GM13977 (cell line): Measurements from ENCODE around the gene STPG3.

ENCODE experiments used
- DNase-seq: peaks from one replicate; pipeline ENCODE4 v3.0.0; 2012; ENCODE audit warnings: low spot score
- in situ Hi-C: fragments of 300-500 bp; cut with MboI; formaldehyde crosslinking; loops from one replicate; pipeline ENCODE4 v1.12.0; 2022; ENCODE audit warnings: low sequenced_read_pairs, low pct_unique_long_range_greater_than_20kb, mixed read lengths, inconsistent platforms; ENCODE audit not compliant: unreplicated experiment
- TF ChIP-seq, protein P1 (sequence below): IDR thresholded peaks from 2 replicates; pipeline ENCODE4 v1.5.1; 2012; ENCODE audit warnings: mild to moderate bottlenecking, control low read depth; ENCODE audit not compliant: insufficient read depth; ENCODE audit errors: extremely low read depth, missing control alignments

The STPG3 gene

GRCh38 chr9:137229903-137230704, 21.0 kb upstream of the STPG3 start:
- DNase-seq: no peak
- TF ChIP-seq, protein P1, sequence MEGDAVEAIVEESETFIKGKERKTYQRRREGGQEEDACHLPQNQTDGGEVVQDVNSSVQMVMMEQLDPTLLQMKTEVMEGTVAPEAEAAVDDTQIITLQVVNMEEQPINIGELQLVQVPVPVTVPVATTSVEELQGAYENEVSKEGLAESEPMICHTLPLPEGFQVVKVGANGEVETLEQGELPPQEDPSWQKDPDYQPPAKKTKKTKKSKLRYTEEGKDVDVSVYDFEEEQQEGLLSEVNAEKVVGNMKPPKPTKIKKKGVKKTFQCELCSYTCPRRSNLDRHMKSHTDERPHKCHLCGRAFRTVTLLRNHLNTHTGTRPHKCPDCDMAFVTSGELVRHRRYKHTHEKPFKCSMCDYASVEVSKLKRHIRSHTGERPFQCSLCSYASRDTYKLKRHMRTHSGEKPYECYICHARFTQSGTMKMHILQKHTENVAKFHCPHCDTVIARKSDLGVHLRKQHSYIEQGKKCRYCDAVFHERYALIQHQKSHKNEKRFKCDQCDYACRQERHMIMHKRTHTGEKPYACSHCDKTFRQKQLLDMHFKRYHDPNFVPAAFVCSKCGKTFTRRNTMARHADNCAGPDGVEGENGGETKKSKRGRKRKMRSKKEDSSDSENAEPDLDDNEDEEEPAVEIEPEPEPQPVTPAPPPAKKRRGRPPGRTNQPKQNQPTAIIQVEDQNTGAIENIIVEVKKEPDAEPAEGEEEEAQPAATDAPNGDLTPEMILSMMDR: no peak
- in situ Hi-C loops: loop anchor here (10.0 kb wide), 1 partner anchor 105 kb away; no protein-coding TSS in a partner anchor

GRCh38 chr9:137230705-137231371, 20.2 kb upstream of the STPG3 start, which contains the start of gene SLC34A3:
Gene SLC34A3 (plus strand): TSS chr9:137230901. CDS start chr9:137231703, 802 bp downstream.
- no peak for DNase-seq
- in situ Hi-C loops: no loop called here

GRCh38 chr9:137231372-137232039, 19.6 kb upstream of the STPG3 start:
- no peak for DNase-seq
- TF ChIP-seq, protein P1: no peak
- in situ Hi-C loops: no loop called here

More at GRCh38 chr9:137230705-137231371, 20.2 kb upstream of the STPG3 start, which contains the start of gene SLC34A3:
- TF ChIP-seq, protein P1: no peak

DNA sequence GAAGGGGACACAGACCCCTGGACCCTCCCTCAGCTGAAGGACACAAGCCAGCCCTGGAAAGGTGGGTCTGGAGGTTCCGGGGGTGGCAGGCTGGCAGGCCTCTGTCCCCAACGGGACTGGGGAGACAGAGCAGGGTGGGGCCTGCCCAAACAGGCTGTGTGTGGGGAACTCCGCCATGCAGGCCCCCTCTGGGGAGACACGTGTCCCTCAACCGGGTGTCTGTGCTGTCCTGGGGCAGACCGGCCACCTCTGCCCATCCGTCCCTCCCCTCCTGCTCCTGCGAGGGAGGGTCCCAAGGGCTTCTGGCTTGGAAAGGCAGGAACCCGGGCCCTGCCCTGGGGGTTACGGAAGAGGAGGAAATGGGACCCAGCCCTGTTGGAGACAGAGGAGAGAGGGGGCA, 19.0 kb upstream of the STPG3 start:
- DNase-seq: no peak
- TF ChIP-seq, protein P1: no peak
- in situ Hi-C loops: no loop called here

GRCh38 chr9:137232510-137232909, 18.6 kb upstream of the STPG3 start:
- in situ Hi-C loops: no loop called here
- DNase-seq: no peak
- TF ChIP-seq, protein P1: no peak
